Cardiac fibroblast (primary cell): Measurements from ENCODE around the gene ZNF236.
A peak's percentile ranks its signal among the peaks of the same experiment; 100 is the strongest.

ENCODE experiments used
- DNase-seq, 2 donors: peaks; one replicate each; pipeline versions ENCODE4 v3.0.0 to v3.0.0-alpha.2; 2010; ENCODE audit warnings: low read depth in 2 of 2
- H3K4me3 ChIP-seq, 2 donors: replicated peaks in 1 of 2; 1 replicate in 1 of 2; 2 replicates in 1 of 2; pipeline ENCODE4 v1.5.1; 2011; ENCODE audit warnings: low read depth in 2 of 2, low read length in 2 of 2, mild to moderate bottlenecking in 2 of 2, moderate library complexity in 1 of 2
- CTCF ChIP-seq: IDR thresholded peaks from one replicate; pipeline ENCODE4 v1.5.1; 2011; ENCODE audit warnings: low read depth, mild to moderate bottlenecking, low read length, inconsistent platforms

Gene ZNF236

DNA sequence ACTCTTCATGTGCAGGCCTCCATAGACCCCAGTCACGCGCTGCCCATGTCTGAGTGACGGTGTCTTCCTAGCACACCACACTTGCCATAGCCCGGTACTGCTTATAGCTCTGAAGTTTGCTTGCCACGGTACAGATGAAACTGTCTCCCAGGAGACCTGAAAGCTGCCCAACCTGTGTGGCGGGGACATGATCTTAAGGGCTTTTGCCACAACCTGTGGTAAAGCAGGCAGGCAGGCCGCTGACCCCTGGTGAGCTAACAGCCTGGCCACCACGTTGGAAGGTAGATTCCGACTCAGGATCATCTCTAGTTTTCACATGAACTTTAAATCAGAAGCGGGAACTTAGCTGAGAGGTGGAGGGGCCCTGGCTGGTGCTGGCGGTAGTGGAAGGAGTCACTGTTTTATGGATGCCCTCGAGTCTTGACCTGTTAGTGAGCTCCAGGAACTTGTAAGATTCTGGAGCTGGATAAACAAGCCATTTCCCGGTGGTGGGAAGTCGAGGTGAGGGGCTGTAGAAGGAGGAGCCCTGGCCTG is 153.3 kb downstream of the ZNF236 start:
- no peak for DNase-seq
- TF ChIP-seq CTCF: no peak
- no peak overlapping the region for H3K4me3 ChIP-seq

- peak in 1 of 2 donors; percentile 4 for DNase-seq
- no peak overlapping the region for H3K4me3 ChIP-seq
- no peak for TF ChIP-seq CTCF
These were observed 154.8 kb downstream of the ZNF236 start for GRCh38 chr18:76977108-76977621.

GRCh38 chr18:76977684-76978232 is 155.4 kb downstream of the ZNF236 start:
- TF ChIP-seq CTCF: no peak
- H3K4me3 ChIP-seq: no peak overlapping the region

DNA sequence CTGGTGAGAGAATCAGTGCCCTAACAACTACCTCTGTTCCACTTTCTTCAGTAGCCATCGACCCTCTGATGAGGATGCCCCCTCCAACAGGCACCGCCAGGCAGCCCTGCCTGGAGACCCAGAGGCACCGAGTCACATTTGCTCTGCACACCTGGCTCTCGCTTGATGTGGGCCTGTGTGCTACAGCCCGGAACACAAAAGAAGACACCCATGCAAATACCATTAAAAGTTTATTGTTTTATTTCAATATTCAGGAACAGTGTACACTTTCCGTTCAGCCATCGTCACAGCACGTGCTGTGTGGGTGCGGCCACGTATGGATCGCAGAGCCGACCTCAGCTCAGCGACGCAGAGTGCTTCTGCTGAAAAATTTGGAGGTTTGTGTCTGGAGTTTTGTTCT is 156.3 kb downstream of the ZNF236 start:
- no peak overlapping the region for H3K4me3 ChIP-seq
- no peak for TF ChIP-seq CTCF
- DNase-seq: no peak

More at GRCh38 chr18:76977684-76978232, 155.4 kb downstream of the ZNF236 start:
- DNase-seq: no peak

- no peak overlapping the region for H3K4me3 ChIP-seq
- no peak for DNase-seq
- TF ChIP-seq CTCF: no peak
These were observed 156.9 kb downstream of the ZNF236 start for GRCh38 chr18:76979111-76979751.

DNA sequence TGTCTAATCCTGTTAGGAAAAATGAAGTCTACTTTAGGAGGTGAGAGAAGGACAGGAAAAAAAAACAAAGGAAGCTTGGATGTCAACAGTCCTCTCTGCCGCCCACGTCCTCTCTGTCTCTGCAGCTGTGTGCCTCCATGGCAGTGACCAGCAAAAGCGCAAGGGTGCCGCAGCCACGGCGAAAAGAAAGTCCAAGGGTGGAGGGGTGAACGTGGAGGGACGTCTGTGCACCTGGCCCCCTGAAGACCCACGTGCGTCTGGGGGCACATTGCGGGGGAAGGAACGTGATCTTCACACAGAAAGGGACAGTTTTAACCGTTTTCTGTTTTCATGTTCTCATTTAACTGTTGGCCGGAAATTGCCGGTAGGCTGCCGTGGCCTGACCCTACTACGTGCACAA is 157.5 kb downstream of the ZNF236 start:
- DNase-seq: no peak
- TF ChIP-seq CTCF: no peak
- H3K4me3 ChIP-seq: no peak overlapping the region
